HEK293T (cell line): Measurements from ENCODE around the gene RASSF4.

Experiments
- ARNT ChIP-seq: fragments of 450-650 bp; IDR thresholded peaks from 2 replicates; pipeline ENCODE4 v1.6.1; 2017; ENCODE audit warnings: mild to moderate bottlenecking
- BHLHE40 ChIP-seq: fragments of 450-650 bp; IDR thresholded peaks from 2 replicates; pipeline ENCODE4 v1.6.1; 2016; ENCODE audit warnings: mild to moderate bottlenecking, moderate library complexity, borderline replicate concordance
- ELF4 ChIP-seq: fragments of 450-650 bp; IDR thresholded peaks from 2 replicates; pipeline ENCODE4 v1.6.1; 2017; ENCODE audit warnings: antibody characterized with exemption
- FOXA1 ChIP-seq: fragments of 450-650 bp; IDR thresholded peaks from 2 replicates; pipeline ENCODE4 v1.6.1; 2016; ENCODE audit warnings: mild to moderate bottlenecking
- FOXK2 ChIP-seq: fragments of 450-650 bp; IDR thresholded peaks from 2 replicates; pipeline ENCODE4 v1.6.1; 2016; ENCODE audit warnings: mild to moderate bottlenecking
- FOXM1 ChIP-seq: fragments of 450-650 bp; IDR thresholded peaks from 2 replicates; pipeline ENCODE4 v1.6.1; 2017; ENCODE audit warnings: mild to moderate bottlenecking, borderline replicate concordance
- L3MBTL2 ChIP-seq: fragments of 450-650 bp; conservative IDR thresholded peaks from 2 replicates; pipeline ENCODE4 v1.6.1; 2016; ENCODE audit warnings: mild to moderate bottlenecking
- LEF1 ChIP-seq: fragments of 450-650 bp; IDR thresholded peaks from 2 replicates; pipeline ENCODE4 v1.6.1; 2017; ENCODE audit warnings: mild to moderate bottlenecking, borderline replicate concordance
- NFRKB ChIP-seq: fragments of 450-650 bp; IDR thresholded peaks from 2 replicates; pipeline ENCODE4 v1.6.1; 2016; ENCODE audit warnings: mild to moderate bottlenecking, moderate library complexity
- SP1 ChIP-seq: fragments of 450-650 bp; IDR thresholded peaks from 2 replicates; pipeline ENCODE4 v1.6.1; 2017
- SUZ12 ChIP-seq: fragments of 450-650 bp; IDR thresholded peaks from 2 replicates; pipeline ENCODE4 v1.6.1; 2016; ENCODE audit warnings: mild to moderate bottlenecking
- TARDBP ChIP-seq: fragments of 450-650 bp; IDR thresholded peaks from 2 replicates; pipeline ENCODE4 v1.6.1; 2016
- ZNF384 ChIP-seq: fragments of 450-650 bp; IDR thresholded peaks from 2 replicates; pipeline ENCODE4 v1.6.1; 2016
- TF ChIP-seq, protein P1 (sequence below): fragments of 450-650 bp; IDR thresholded peaks from 2 replicates; pipeline ENCODE4 v1.6.1; 2016

DNA sequence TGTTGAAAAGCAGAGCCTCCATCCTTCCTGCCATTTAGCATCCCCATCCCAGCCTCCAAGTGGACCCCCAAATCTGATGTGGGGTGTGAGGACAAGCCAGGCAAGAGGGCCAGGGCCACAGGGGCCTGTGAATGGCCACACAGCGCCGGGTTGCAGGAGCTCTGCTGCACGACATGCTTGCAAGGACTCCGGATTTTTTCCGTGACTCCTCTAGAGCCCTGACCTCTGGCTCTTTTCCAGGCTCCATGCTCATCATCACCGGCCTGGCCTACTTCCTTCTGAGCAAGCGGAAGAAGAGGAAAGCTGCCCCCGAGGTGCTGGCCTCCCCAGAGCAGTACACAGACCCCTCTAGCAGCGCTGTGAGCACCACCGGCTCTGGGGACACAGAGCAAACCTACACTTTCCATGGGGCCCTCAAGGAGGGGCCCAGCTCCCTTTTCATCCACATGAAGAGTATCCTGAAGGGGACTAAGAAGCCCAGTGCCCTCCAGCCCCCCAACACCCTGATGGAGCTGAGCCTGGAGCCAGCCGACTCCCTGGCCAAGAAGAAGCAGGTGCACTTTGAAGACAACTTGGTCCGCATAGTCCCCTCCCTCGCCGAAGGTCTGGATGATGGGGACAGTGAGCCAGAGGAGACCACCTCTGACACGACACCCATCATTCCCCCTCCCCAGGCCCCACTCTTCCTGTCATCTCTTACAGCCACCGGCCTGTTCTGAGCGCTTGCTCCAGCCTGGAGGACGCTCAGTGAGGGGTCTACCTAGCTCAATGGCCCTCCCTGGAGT lies 25.0 kb upstream of the RASSF4 start:
- TF ChIP-seq FOXK2 (no peak), SUZ12 (no peak), LEF1 (no peak), ZNF384 (no peak), FOXM1 (no peak), FOXA1 (no peak), ARNT (no peak), SP1 (no peak), NFRKB (no peak), L3MBTL2 (no peak), TARDBP (no peak), BHLHE40 (no peak), ELF4 (no peak)
- TF ChIP-seq, protein P1, sequence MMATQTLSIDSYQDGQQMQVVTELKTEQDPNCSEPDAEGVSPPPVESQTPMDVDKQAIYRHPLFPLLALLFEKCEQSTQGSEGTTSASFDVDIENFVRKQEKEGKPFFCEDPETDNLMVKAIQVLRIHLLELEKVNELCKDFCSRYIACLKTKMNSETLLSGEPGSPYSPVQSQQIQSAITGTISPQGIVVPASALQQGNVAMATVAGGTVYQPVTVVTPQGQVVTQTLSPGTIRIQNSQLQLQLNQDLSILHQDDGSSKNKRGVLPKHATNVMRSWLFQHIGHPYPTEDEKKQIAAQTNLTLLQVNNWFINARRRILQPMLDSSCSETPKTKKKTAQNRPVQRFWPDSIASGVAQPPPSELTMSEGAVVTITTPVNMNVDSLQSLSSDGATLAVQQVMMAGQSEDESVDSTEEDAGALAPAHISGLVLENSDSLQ, result no peak
